ENCODE data around the gene PCBP1.
"Not testable (repeated sequence)": the region's sequence is repeated elsewhere in the genome, so short reads cannot be mapped to it uniquely, and the experiment has no call there.

Gene PCBP1

DNA sequence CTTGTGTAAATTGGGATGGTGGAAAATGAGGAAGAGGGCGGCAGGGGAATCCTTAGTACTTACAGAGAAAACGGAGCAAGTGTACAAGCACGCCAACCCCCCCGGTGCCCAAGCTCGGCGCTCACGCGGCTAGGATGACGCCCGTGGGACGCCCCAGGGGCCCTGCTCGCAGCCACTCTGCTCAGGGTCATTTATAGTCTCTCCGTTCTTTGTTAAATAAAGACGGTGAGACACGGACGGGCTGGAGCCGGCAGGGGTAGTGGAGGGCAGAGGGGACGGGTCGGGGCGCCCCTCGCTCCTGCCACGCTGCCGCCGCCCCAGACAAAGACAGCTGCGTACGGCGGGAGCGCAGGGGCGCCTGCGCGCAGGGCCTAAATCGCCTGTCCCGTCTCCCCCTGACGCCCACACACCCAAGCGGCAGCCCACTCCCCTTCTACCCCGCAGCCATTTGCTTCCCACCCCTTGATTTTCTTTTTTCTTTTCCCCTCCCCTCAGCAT, 37.8 kb downstream of the PCBP1 start:
- in situ Hi-C loops (cut with MboI; ENCODE audit: low sequenced_read_pairs, unreplicated experiment), result no loop called here
- no peak for TF ChIP-seq CTCF (IDR thresholded peaks at IDR 0.05; ENCODE audit: borderline replicate concordance, control extremely low read depth, extremely low read depth, insufficient read depth, missing control alignments)
- peak; percentile 56 for DNase-seq (ENCODE audit: low spot score)

- TF ChIP-seq CTCF (IDR thresholded peaks at IDR 0.05; ENCODE audit: borderline replicate concordance, control extremely low read depth, extremely low read depth, insufficient read depth, missing control alignments), result no peak
- in situ Hi-C loops (cut with MboI; ENCODE audit: low sequenced_read_pairs, unreplicated experiment), result no loop called here
- no peak for DNase-seq (ENCODE audit: low spot score)
Observed at GRCh38 chr2:70125498-70125898, 38.2 kb downstream of the PCBP1 start.

DNA sequence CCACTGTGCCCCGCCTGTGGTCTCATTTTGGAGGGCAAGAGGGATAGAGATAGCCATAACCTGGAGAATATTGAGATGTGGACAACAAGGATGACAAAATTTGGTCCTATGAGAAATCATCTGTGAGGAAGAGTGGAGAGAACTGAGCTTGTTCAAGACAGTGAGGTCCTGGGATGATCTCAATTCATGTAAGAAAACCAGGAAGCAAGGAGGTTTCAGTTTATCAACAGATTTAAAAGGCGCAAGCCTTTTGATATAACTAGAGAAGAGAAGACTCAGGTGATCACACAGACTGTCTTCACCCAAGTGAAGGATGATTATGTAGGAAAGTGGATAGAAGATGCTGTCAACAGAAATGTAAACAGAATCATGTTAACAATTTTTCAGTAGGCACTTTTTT, 39.1 kb downstream of the PCBP1 start:
- TF ChIP-seq CTCF (IDR thresholded peaks at IDR 0.05; ENCODE audit: borderline replicate concordance, control extremely low read depth, extremely low read depth, insufficient read depth, missing control alignments), result no peak

GRCh38 chr2:70128005-70128404, 40.7 kb downstream of the PCBP1 start:
- TF ChIP-seq CTCF (IDR thresholded peaks at IDR 0.05; ENCODE audit: borderline replicate concordance, control extremely low read depth, extremely low read depth, insufficient read depth, missing control alignments), result no peak
- DNase-seq (ENCODE audit: low spot score), result peak; percentile 36
- in situ Hi-C loops (cut with MboI; ENCODE audit: low sequenced_read_pairs, unreplicated experiment), result no loop called here

More for the DNA sequence above, 39.1 kb downstream of the PCBP1 start:
- no peak for DNase-seq (ENCODE audit: low spot score)
- in situ Hi-C loops (cut with MboI; ENCODE audit: low sequenced_read_pairs, unreplicated experiment), result no loop called here

DNA sequence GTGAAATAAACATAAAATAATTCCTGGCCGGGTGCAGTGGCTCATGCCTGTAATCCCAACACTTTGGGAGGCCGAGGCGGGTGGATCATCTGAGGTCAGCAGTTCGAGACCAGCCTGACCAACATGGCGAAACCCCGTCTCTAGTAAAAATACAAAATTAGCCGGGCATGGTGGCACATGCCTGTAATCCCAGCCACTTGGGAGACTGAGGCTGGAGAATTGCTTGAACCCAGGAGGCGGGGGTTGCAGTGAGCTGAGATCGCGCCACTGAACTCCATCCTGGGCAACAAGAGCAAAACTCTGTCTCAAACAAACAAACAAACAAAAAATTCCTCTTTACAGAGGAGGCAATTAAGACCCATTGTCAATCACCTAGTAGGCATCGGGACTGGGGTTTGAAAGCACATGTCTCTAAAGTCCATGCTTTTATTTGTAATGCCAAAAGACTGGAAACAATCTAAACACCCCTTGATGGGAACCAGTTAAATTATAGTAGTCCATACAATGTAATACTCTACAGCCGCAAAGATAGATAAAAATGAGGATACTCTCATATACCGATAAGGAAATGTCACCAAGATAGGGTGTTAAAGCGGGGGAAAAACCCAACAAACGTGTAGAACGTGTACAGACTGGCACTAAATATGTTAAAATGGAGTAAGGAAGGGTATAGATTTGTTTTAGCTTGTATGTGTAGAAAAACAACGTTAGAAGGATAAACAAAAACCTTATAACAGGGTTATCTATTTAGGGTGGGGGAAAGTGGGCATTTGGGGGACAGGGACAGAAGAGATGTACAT, 44.3 kb downstream of the PCBP1 start:
- in situ Hi-C loops (cut with MboI; ENCODE audit: low sequenced_read_pairs, unreplicated experiment); DNase-seq (ENCODE audit: low spot score): not testable (repeated sequence)

DNA sequence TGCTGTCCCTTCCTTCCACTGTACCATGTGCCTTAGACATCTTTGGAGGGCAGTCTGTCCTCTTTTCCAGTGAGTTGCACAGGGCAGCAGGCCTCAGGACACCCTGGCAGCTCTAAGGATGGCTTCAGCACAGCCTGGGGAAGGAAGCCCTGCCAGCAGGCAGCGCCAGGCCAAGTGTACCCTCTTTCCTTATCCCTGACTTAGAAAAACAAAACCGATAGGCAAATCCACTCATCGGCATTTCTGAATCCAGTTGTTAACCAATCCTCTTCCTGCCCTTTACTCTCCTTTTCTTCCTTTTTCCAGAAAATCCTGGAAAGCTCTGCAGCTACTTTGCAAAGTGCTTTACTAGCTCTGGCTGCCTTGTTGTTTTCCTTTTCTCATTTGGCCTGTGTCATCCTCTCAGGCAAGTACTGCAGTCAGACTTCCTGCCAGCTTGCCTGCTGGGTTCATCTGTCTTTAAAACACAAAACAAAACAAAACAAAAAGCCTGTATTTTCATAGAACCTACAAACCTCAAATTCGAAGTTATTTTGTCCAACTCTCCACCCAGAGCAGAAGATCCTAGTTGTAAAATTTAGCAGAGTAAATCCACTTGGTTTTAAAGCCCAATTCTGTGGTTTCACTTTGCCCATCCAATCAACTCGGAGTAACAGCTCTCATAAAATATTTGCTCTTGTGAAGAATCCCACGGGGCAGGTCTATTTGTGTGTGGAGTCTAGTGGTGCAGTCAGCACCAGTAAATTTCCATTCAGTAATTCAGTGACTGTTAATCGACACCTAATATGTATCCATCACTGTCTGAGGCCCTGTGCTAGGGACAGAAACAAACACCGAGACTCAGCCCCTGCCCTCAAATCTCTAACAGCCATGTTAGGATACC, 45.2 kb downstream of the PCBP1 start:
- peak; percentile 69 for DNase-seq (ENCODE audit: low spot score)
- in situ Hi-C loops (cut with MboI; ENCODE audit: low sequenced_read_pairs, unreplicated experiment), result no loop called here
- no peak for TF ChIP-seq CTCF (IDR thresholded peaks at IDR 0.05; ENCODE audit: borderline replicate concordance, control extremely low read depth, extremely low read depth, insufficient read depth, missing control alignments)

GRCh38 chr2:70133127-70133452, 45.8 kb downstream of the PCBP1 start:
- no peak for DNase-seq (ENCODE audit: low spot score)

More at GRCh38 chr2:70133127-70133452, 45.8 kb downstream of the PCBP1 start:
- no peak for TF ChIP-seq CTCF (IDR thresholded peaks at IDR 0.05; ENCODE audit: borderline replicate concordance, control extremely low read depth, extremely low read depth, insufficient read depth, missing control alignments)
- in situ Hi-C loops (cut with MboI; ENCODE audit: low sequenced_read_pairs, unreplicated experiment), result no loop called here

Data from GM13976 (cell line).